WERI-Rb-1 (cell line): ENCODE results near the gene SRSF4.

Experiments used
- DNase-seq: peaks from one replicate; pipeline ENCODE4 v3.0.0-alpha.2; 2020
- H3K27ac ChIP-seq: fragments of 250-450 bp; sonication (Bioruptor Pico); 2 replicates; pipeline ENCODE4 v1.5.1; 2020; ENCODE audit warnings: mild to moderate bottlenecking, moderate library complexity
- H3K27me3 ChIP-seq: fragments of 250-450 bp; sonication (Bioruptor Pico); 2 replicates; pipeline ENCODE4 v1.5.1; 2021; ENCODE audit warnings: mild to moderate bottlenecking, low read depth, moderate library complexity; ENCODE audit not compliant: insufficient read depth, severe bottlenecking
- H3K36me3 ChIP-seq: fragments of 250-450 bp; sonication (Bioruptor Pico); 2 replicates; pipeline ENCODE4 v1.5.1; 2020; ENCODE audit warnings: mild to moderate bottlenecking, moderate library complexity
- H3K4me3 ChIP-seq: 2 replicates; pipeline ENCODE4 v1.5.1; 2011; ENCODE audit warnings: low read depth, mild to moderate bottlenecking, control low read depth, low read length
- H3K9me3 ChIP-seq: fragments of 250-450 bp; sonication (Bioruptor Pico); 2 replicates; pipeline ENCODE4 v1.5.1; 2021; ENCODE audit warnings: mild to moderate bottlenecking, moderate library complexity; ENCODE audit not compliant: severe bottlenecking
- CTCF ChIP-seq: IDR thresholded peaks from 2 replicates; pipeline ENCODE4 v1.5.1; 2011; ENCODE audit warnings: low read depth, mild to moderate bottlenecking, control low read depth, inconsistent platforms, low read length

Gene SRSF4

GRCh38 chr1:29181413-29182225 is at the start of gene SRSF4:
Gene SRSF4, minus strand, starts transcription at chr1:29181900. Its CDS starts 148 bp downstream, at chr1:29181752.
- no peaks in the 10 kb centered on the region for H3K9me3 ChIP-seq
- peak within 1 kb of the TSS; percentile 91 for H3K4me3 ChIP-seq
- TF ChIP-seq CTCF: peak; percentile 77
- peak; percentile 98 for DNase-seq
- H3K27ac ChIP-seq: peak within 1 kb of the TSS; percentile 100
- peaks cover 44% of the 10 kb centered on the region for H3K36me3 ChIP-seq
- no peaks in the 10 kb centered on the region for H3K27me3 ChIP-seq

GRCh38 chr1:29230553-29231378 is 49.1 kb upstream of the SRSF4 start, which contains the start of gene MECR:
Gene MECR, minus strand, starts transcription at chr1:29230934. Its CDS starts 28 bp downstream, at chr1:29230906.
- H3K4me3 ChIP-seq: peak within 1 kb of the TSS; percentile 96
- H3K9me3 ChIP-seq: no peaks in the 10 kb centered on the region
- H3K27me3 ChIP-seq: no peaks in the 10 kb centered on the region
- no peaks in the 10 kb centered on the region for H3K36me3 ChIP-seq
- peak within 1 kb of the TSS; percentile 78 for H3K27ac ChIP-seq
- TF ChIP-seq CTCF: peak; percentile 46
- peak; percentile 95 for DNase-seq

- H3K27me3 ChIP-seq: no peaks in the 10 kb centered on the region
- no peaks in the 10 kb centered on the region for H3K36me3 ChIP-seq
- no peak for DNase-seq
- H3K4me3 ChIP-seq: peak overlapping the region; percentile 96
- no peak for TF ChIP-seq CTCF
- H3K9me3 ChIP-seq: no peaks in the 10 kb centered on the region
- H3K27ac ChIP-seq: peak overlapping the region; percentile 78; the same call in 1 of the 2 replicates
Measured at GRCh38 chr1:29230204-29230552, 48.5 kb upstream of the SRSF4 start.

- peaks cover 12% of the 10 kb centered on the region for H3K36me3 ChIP-seq
- H3K9me3 ChIP-seq: no peaks in the 10 kb centered on the region
- TF ChIP-seq CTCF: no peak
- no peak overlapping the region for H3K27ac ChIP-seq
- no peak for DNase-seq
- H3K27me3 ChIP-seq: no peaks in the 10 kb centered on the region
- H3K4me3 ChIP-seq: no peak overlapping the region
Measured at GRCh38 chr1:29227511-29227910, 45.8 kb upstream of the SRSF4 start.

- H3K27ac ChIP-seq: peak overlapping the region; percentile 82
- no peak overlapping the region for H3K4me3 ChIP-seq
- no peaks in the 10 kb centered on the region for H3K9me3 ChIP-seq
- no peak for TF ChIP-seq CTCF
- DNase-seq: no peak
- no peaks in the 10 kb centered on the region for H3K27me3 ChIP-seq
- peaks cover 18% of the 10 kb centered on the region for H3K36me3 ChIP-seq
Measured at GRCh38 chr1:29225361-29225760, 43.7 kb upstream of the SRSF4 start.
